GM23338 (cell line): ENCODE results near the gene ZNF808. TPM values are rescaled to one million over a fixed set of nuclear protein-coding genes. Genes with fewer than 3 reads are reported as not detected.

Source experiments
- ATAC-seq: fragments of 200-7000 bp; cut with Tn5 transposase; 3 replicates; pipeline ENCODE4 v1.9.1; 2020
- DNase-seq: peaks from one replicate; pipeline ENCODE4 v3.0.0-alpha.2; 2015; ENCODE audit warnings: low spot score
- H2AFZ ChIP-seq: fragments of 200-600 bp; sonication (generic); 2 replicates; pipeline ENCODE4 v1.8.0; 2016; ENCODE audit warnings: antibody characterized with exemption, mild to moderate bottlenecking, moderate library complexity
- H3F3A ChIP-seq: fragments of 200-600 bp; sonication (generic); replicated peaks from 2 replicates; pipeline ENCODE4 v1.8.0; 2017; ENCODE audit warnings: antibody characterized with exemption, mixed run types, low read depth
- H3K27ac ChIP-seq: fragments of 200-600 bp; sonication (generic); 2 replicates; pipeline ENCODE4 v1.6.1; 2016; ENCODE audit warnings: low read depth
- H3K27me3 ChIP-seq: fragments of 200-600 bp; sonication (generic); 2 replicates; pipeline ENCODE4 v1.8.0; 2016; ENCODE audit warnings: mild to moderate bottlenecking, mixed run types, moderate library complexity; ENCODE audit not compliant: insufficient read depth
- H3K36me3 ChIP-seq: fragments of 200-600 bp; sonication (generic); 2 replicates; pipeline ENCODE4 v1.8.0; 2016; ENCODE audit warnings: mild to moderate bottlenecking; ENCODE audit not compliant: insufficient read depth
- H3K4me1 ChIP-seq: fragments of 200-600 bp; sonication (generic); 2 replicates; pipeline ENCODE4 v1.8.0; 2016; ENCODE audit warnings: mild to moderate bottlenecking, moderate library complexity; ENCODE audit not compliant: insufficient read depth
- H3K4me2 ChIP-seq: fragments of 200-600 bp; sonication (generic); 2 replicates; pipeline ENCODE4 v1.7.1; 2017; ENCODE audit warnings: mixed run types
- H3K4me3 ChIP-seq: fragments of 200-600 bp; sonication (generic); 2 replicates; pipeline ENCODE4 v1.6.1; 2016; ENCODE audit warnings: mixed run types
- H3K79me2 ChIP-seq: fragments of 200-600 bp; sonication (generic); replicated peaks from 2 replicates; pipeline ENCODE4 v1.8.0; 2017; ENCODE audit warnings: mild to moderate bottlenecking; ENCODE audit not compliant: insufficient read depth
- H3K9me2 ChIP-seq: fragments of 200-600 bp; sonication (generic); 2 replicates; pipeline ENCODE4 v1.8.0; 2017; ENCODE audit not compliant: insufficient read depth
- H4K20me1 ChIP-seq: fragments of 200-600 bp; sonication (generic); replicated peaks from 2 replicates; pipeline ENCODE4 v1.8.0; 2017; ENCODE audit warnings: mild to moderate bottlenecking; ENCODE audit not compliant: insufficient read depth
- H3K27ac Mint-ChIP-seq: 2 replicates; pipeline ENCODE4 v1.8.0; 2020; ENCODE audit warnings: inconsistent platforms, mild to moderate bottlenecking, moderate library complexity, mixed read lengths
- H3K27me3 Mint-ChIP-seq: 3 replicates; pipeline ENCODE4 v1.8.0; 2022; ENCODE audit warnings: low read depth, mild to moderate bottlenecking, moderate library complexity, mixed read lengths, inconsistent platforms; ENCODE audit not compliant: insufficient read depth, poor library complexity
- H3K36me3 Mint-ChIP-seq: 3 replicates; pipeline ENCODE4 v1.8.0; 2021; ENCODE audit warnings: low read depth, mild to moderate bottlenecking, inconsistent platforms, moderate library complexity, mixed read lengths
- H3K4me1 Mint-ChIP-seq: 3 replicates; pipeline ENCODE4 v1.8.0; 2020; ENCODE audit warnings: mild to moderate bottlenecking, inconsistent platforms, mixed read lengths
- H3K4me3 Mint-ChIP-seq: 3 replicates; pipeline ENCODE4 v1.8.0; 2021; ENCODE audit warnings: moderate library complexity, mild to moderate bottlenecking, inconsistent platforms, mixed read lengths
- H3K9me3 Mint-ChIP-seq: 3 replicates; pipeline ENCODE4 v1.8.0; 2020; ENCODE audit warnings: moderate library complexity, mild to moderate bottlenecking, inconsistent platforms, mixed read lengths
- CREB1 ChIP-seq: fragments of 250-450 bp; sonication (Bioruptor Pico); IDR thresholded peaks from 2 replicates; pipeline ENCODE4 v1.5.0; 2020; ENCODE audit warnings: low read depth, mild to moderate bottlenecking, moderate library complexity
- ETS1 ChIP-seq: IDR thresholded peaks from 2 replicates; pipeline ENCODE4 v1.6.1; 2016; ENCODE audit warnings: antibody characterized with exemption
- EZH2 ChIP-seq: fragments of 200-600 bp; sonication (generic); IDR thresholded peaks from one replicate; pipeline ENCODE4 v1.8.0; 2017; ENCODE audit warnings: antibody characterized with exemption, mild to moderate bottlenecking, low read depth; ENCODE audit not compliant: unreplicated experiment
- EZH2phosphoT487 ChIP-seq: fragments of 200-600 bp; sonication (generic); IDR thresholded peaks from one replicate; pipeline ENCODE4 v1.8.1; 2018; ENCODE audit warnings: antibody characterized with exemption; ENCODE audit not compliant: unreplicated experiment
- JUNB ChIP-seq: IDR thresholded peaks from one replicate; pipeline ENCODE4 v1.6.1; 2016; ENCODE audit warnings: antibody characterized with exemption; ENCODE audit not compliant: unreplicated experiment
- POLR2AphosphoS5 ChIP-seq: IDR thresholded peaks from 2 replicates; pipeline ENCODE4 v1.6.1; 2016; ENCODE audit warnings: antibody characterized with exemption, low read depth
- STAT1 ChIP-seq: IDR thresholded peaks from one replicate; pipeline ENCODE4 v1.6.1; 2016; ENCODE audit warnings: antibody characterized with exemption; ENCODE audit not compliant: unreplicated experiment
- ZNF462 ChIP-seq: fragments of 250-450 bp; sonication (Bioruptor Pico); IDR thresholded peaks from 2 replicates; pipeline ENCODE4 v1.5.0; 2020; ENCODE audit warnings: mild to moderate bottlenecking, moderate library complexity
- polyA plus RNA-seq: library from polyadenylated mRNA; unstranded; fragments of >200 nt; fragmentation: Nextera tagmentation; extraction: Ambion mirVana; gene quantifications from 2 replicates; pipeline ENCODE4 v1.2.1, GENCODE V29; 2016
- total RNA-seq: library from RNA; depleted of rRNA; stranded (reverse); fragments of >200 nt; shearing (Covaris generic); gene quantifications from 2 replicates; pipeline ENCODE4 v1.2.3, GENCODE V29; 2014
- TF ChIP-seq, protein P1 (sequence below): IDR thresholded peaks from one replicate; pipeline ENCODE4 v1.6.1; 2018; ENCODE audit warnings: antibody characterized with exemption; ENCODE audit not compliant: unreplicated experiment

The ZNF808 gene
- total and polyA plus RNA-seq, 2 experiments from 2014 or later: 10.5 to 32.1 TPM

DNA sequence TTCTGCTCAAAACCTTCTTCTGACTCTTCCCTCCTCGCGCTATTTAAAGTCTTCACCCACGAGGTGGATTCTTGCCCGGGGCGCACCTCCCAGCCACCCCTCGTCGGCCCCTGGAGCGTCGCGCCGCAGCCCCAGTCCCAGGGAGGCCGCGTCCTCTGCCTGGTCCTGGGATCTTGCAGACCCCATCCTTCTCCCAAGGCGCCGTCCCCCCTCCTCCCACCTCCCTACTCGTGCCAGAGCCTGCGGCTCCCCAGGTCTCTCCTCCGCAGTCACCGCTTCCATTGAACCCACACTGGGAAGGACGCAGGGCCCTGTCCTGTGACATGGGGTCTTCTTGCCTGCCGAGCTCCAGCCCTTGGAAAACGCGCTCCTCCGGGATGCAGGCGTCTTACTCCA, 486 bp downstream of the ZNF808 start (continued):
- TF ChIP-seq EZH2: no peak
- TF ChIP-seq, protein P1, sequence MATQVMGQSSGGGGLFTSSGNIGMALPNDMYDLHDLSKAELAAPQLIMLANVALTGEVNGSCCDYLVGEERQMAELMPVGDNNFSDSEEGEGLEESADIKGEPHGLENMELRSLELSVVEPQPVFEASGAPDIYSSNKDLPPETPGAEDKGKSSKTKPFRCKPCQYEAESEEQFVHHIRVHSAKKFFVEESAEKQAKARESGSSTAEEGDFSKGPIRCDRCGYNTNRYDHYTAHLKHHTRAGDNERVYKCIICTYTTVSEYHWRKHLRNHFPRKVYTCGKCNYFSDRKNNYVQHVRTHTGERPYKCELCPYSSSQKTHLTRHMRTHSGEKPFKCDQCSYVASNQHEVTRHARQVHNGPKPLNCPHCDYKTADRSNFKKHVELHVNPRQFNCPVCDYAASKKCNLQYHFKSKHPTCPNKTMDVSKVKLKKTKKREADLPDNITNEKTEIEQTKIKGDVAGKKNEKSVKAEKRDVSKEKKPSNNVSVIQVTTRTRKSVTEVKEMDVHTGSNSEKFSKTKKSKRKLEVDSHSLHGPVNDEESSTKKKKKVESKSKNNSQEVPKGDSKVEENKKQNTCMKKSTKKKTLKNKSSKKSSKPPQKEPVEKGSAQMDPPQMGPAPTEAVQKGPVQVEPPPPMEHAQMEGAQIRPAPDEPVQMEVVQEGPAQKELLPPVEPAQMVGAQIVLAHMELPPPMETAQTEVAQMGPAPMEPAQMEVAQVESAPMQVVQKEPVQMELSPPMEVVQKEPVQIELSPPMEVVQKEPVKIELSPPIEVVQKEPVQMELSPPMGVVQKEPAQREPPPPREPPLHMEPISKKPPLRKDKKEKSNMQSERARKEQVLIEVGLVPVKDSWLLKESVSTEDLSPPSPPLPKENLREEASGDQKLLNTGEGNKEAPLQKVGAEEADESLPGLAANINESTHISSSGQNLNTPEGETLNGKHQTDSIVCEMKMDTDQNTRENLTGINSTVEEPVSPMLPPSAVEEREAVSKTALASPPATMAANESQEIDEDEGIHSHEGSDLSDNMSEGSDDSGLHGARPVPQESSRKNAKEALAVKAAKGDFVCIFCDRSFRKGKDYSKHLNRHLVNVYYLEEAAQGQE: no peak

DNA sequence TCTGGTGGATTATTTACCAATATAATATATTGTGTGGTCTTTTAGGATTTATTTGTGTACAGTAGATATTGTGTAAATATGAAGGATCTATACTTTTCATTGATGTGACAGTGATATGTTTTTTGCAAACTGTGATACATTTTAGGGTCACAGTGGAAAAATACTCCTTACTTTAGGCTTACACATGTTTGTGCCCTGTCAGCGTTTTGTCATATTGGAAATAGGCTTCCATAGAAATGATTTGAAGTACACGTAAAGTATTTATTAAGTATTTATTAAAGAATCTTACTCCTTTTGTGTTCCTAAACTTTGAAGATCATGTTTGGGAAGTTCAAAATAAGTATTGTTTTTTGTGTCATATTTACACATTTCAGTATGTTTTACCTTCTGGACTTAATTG, 5.0 kb downstream of the ZNF808 start:
- Mint-ChIP-seq H3K4me3 (no peak overlapping the region), H3K27me3 (peaks cover 27% of the 10 kb centered on the region), H3K9me3 (no peaks in the 10 kb centered on the region), H3K4me1 (peaks cover 24% of the 10 kb centered on the region), H3K36me3 (no peaks in the 10 kb centered on the region; the same call in 2 of the 3 replicates), H3K27ac (no peak overlapping the region)
- ATAC-seq: no peak
- no peaks in the 10 kb centered on the region; the same call in 1 of the 2 replicates for H3K4me1 ChIP-seq
- DNase-seq: no peak
- no peaks in the 10 kb centered on the region for H3K36me3 ChIP-seq
- no peak overlapping the region for H3K4me2 ChIP-seq
- H3K9me2 ChIP-seq: no peaks in the 10 kb centered on the region
- H3K4me3 ChIP-seq: no peak overlapping the region
- H3K79me2 ChIP-seq: peaks cover 24% of the 10 kb centered on the region
- H3F3A ChIP-seq: peaks cover 7% of the 10 kb centered on the region; the same call in 1 of the 2 replicates
- TF ChIP-seq, protein P1: no peak
- TF ChIP-seq ZNF462 (CRISPR knock-in tag): no peak
- TF ChIP-seq ETS1: no peak
- TF ChIP-seq POLR2AphosphoS5: no peak
- TF ChIP-seq CREB1 (CRISPR knock-in tag): no peak
- no peak for TF ChIP-seq EZH2phosphoT487
- TF ChIP-seq EZH2: no peak
- TF ChIP-seq JUNB: no peak
- no peak for TF ChIP-seq STAT1
- H2AFZ ChIP-seq: no peak overlapping the region
- no peak overlapping the region for H3K27ac ChIP-seq
- peaks cover 8% of the 10 kb centered on the region for H3K27me3 ChIP-seq
- H4K20me1 ChIP-seq: peaks cover 4% of the 10 kb centered on the region
